HG03045 (cell line): ENCODE data around the gene IQSEC1.
A peak's percentile ranks its signal among the peaks of the same experiment; 100 is the strongest.

Experiments
- ATAC-seq: cut with Tn5 transposase; IDR thresholded peaks from one replicate; pipeline ENCODE4 v1.9.1; 2021; ENCODE audit warnings: mild to moderate bottlenecking, moderate library complexity; ENCODE audit not compliant: unreplicated experiment

IQSEC1 gene

DNA sequence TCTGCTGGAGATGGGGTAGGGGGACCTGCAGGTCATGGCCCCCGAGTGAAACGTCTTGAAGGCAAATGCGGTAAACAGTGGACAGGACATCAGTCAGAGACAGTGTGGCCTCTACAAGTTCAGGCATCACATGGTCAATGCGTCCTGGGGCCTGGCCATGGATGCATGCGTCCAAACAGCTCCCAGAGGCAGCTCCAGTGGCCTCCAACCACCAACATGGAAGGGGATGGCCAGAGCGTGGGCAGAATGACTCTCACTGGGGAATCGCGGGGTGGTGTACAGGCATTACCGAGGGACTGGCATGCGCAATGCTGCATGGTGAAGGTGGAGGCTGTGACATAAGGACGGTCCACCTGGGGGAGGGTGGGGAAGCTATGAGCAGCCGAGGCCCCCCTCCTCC is 35.6 kb upstream of the IQSEC1 start:
- ATAC-seq, result no peak

DNA sequence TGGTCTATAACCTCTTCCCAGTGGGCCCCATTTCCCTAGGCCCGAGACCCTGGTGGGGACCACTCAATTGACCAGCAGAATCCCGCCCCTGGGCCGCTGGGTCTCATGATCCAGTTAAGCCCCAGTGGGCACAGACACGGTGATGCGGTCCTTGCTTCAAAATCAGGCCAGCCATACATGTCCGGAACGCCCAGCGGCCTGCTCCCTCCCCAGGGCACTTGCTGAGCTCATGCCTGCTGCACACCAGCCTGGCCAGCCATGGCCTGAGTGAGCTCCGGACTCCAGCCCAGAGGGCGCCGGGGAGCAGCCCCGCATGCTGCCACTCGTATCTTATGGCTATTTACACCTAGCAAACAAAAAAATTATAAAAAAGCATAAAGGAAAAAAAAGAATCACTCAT is 34.4 kb upstream of the IQSEC1 start:
- ATAC-seq, result no peak

DNA sequence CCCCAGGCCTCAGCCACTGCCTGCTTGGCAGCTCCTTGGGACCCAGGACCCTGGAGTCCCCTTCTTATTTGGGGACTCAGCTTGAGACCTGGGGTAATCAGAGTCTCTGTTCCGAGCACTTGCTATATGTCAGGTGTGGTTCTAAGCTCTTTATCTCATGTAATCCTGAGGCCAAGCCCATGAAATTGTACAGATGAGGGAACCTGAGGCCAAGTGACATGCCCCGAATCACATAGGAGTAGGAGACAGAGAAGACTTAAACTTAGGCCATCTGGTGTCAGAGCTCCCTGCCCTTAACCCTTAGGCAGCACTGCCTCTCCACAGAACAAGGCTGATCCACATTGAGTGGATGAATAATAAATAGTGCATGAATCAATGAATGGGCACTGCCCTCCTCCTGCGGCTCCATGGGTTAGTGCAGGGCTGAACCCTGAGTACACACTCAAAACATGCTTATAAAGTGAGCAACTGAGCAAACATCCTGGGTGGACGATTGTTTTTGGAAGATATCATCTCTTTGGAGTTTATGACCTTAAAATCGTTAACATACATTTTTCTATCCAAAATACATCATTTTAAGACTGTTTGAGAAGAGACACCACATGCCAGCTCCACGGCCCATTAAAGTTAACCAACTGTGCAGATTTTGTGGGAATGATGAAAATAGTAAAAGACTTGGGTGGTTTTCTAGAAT is 33.2 kb upstream of the IQSEC1 start:
- no peak for ATAC-seq

DNA sequence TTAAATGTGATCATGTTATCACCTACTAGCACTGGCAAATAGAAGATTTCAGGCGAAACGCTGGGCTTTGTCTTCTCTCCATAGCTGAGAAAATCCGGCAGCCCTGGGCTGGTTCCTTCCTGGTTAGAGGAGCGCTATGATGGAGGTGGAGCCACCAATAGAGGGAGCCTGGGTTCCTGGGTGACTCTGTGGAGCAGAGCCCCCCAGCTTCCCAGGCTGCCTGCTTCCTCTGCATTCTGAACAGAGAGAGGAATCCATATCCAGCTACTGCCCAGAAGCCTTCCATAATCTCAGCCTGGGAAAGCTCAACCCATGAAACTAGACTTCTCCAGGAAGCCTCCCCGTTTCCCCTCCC is 32.6 kb upstream of the IQSEC1 start:
- ATAC-seq, result no peak

DNA sequence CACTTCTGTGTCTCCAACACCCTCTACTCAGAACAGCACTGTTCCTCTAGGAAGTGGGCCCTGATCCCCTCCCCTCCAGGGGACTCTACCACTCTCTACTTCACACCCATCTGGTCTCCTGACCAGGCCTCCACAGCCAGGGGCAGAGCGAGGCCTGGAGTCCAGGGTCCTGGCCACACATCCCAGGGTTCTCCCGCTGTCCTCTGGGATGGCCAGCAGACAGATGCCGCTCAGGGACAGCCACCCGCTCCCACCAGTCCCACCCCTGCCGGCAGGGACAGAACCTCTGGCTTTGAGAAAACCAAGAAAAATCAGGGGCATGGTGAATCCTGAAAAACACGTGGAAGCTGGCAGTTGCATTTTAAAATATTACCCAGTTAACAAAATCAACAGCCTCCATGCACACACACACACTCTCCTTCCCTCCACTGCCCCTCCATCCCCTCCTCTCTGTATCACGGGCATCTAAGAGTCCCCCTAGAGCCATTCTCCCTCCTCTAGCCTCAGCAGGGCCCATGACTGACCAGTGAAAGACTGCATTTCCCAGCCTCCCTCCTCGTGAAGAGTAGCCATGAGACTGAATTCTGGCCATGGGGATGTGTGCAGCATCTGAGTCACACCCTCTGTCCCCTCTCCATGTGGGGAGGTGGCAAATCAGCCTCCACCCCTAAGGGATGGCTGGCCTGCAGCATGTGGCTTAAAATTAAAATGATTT is 32.1 kb upstream of the IQSEC1 start:
- no peak for ATAC-seq

DNA sequence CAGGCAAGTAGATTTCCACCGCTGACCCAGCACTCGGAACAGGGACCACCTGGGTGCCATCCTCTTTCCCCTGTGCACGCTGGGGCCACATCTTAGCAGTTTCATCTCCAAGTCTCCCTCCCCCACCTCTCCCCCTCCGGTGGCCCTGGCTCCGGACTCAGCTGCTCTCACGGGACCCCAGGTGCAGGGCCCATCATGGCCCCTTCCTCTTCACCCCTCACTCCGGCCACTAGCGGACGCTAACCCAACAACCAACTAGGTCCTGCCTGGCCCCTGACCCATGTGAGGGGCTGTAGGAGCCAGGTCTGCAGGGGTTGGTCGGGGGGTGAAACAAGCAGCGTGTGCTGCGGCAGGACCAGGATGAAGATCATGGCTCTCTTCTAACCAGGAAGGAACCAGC is 31.3 kb upstream of the IQSEC1 start:
- ATAC-seq, result no peak

DNA sequence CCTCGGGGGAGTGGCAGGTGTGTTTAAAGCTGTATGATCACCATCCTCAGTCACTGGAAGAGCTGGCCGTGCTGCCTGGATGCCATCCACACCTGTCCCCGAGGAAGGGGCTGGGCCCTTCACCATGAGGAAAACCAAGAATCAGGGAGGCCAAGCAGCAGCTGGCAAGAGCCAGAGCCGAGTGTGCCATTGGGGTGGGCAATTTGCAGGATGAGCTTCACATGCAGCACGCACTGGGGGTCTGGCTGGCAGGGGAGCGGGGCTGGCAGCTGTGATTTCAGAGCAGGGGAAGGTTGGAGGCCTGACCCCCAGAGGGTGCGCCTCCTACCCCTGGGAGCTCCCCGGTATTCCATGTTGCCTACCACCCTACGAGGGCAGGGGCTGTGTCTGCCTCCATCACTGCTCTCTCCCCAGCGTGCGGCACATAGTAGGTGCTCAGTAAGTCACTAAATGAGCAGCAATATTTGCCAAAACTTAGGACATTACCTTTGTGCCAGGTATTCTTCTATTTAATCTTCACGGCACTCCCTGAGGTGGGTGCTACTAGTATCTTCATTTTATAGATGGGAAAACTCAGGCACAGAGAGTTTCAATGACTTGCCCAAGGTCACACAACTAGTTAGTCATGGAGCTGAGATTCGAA is 30.3 kb upstream of the IQSEC1 start:
- ATAC-seq, result no peak

DNA sequence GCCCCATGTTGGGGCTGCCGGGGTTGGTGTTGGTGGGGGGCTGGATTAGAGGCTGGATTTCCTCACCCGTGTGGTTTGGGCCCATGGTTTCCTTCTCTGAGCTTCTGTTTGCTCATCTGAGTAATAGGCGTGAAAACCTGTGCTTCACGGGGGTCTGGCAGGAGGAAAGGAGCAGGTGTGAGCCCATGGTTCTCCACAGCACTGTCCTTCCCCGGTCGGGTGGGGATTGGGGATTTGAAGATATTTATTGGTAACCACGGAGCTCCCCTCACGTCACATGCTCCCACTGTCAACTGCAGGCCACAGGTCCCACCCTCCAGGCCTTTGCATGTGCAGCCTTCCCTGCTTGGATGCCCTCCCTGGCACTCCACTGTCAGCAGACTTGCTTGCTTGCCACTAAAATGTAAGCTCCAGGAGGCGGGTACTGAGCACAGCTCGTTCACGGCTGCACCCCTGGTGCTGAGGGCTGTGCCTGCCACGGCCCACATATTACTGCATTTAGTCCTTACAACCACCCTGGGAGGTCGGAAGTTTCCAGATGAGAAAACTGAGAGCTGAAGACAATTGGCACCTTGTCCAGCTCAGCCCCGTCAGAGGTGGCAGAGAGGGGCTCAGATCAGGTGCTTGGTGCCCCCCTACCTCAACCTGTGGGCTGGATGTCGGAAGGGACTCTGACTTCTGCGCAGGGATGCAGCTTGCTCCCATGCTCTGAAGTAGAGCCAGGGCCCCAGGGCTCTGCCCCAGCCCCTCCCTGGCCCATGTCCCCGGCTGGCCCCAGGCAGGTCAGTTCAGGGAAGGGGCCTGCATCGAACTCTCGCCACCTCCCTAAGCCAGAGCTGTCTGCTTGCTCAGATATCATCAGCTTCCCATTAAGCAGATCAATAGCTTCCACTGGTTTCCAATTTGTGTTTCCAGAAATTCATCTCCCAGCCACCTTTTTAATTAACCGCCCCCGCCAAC is 29.4 kb upstream of the IQSEC1 start:
- ATAC-seq, result no peak

DNA sequence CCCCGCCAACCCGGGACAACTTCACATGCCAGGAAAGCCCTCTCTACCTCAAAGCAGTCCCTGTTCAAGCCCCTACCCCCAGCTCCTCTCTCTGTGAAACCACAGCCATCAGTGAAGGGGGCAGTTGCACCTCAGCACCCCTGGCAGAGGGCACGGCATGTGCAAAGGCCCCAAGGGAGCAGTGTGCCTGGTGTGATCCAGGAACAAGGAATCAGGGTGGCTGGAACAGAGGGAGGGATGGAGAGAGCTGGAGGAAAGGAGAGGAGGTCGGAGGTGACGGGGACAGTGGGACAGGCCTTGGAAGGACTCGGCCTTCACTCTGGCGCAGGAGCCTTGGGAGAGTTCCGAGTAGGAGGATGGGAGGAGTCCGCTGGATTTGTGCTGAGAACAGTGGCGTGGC is 26.5 kb upstream of the IQSEC1 start:
- ATAC-seq, result no peak

DNA sequence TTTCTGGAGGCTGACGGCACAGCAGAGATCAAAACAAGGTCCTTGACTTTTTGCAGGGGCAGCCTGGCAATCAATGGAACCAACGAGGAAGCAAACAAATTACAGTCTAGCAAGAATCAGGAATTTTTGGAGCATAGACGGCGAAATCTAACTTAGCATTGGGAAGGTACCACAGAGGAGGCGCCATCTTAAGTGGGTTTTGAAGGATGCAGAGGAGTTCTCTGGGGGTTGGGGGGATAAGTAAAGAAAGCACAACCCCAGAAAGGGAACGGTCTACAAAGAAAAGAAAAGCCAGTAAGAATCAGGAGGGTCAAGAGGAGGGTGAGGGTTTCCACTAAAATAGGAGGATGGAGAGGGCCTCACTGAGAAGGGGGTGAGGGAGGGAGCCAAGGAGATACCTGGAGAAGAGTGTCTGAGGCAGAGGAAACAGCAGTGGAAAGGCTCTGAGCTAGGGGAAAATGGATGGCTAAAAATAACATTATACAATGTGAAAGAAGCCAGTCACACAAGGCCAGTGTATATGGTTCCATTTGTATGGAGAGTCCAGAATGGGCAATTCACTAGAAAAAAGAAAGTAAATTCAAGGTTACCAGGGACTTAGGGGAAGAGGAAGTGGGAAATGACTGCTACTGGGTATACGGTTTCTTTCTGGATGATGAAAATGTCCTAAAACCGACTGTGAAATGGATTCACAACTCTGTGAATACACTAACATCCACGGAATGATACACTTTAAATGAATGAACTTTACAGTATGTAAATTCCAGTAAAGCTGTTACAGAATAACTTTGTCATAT is 25.2 kb upstream of the IQSEC1 start:
- ATAC-seq, result no peak

DNA sequence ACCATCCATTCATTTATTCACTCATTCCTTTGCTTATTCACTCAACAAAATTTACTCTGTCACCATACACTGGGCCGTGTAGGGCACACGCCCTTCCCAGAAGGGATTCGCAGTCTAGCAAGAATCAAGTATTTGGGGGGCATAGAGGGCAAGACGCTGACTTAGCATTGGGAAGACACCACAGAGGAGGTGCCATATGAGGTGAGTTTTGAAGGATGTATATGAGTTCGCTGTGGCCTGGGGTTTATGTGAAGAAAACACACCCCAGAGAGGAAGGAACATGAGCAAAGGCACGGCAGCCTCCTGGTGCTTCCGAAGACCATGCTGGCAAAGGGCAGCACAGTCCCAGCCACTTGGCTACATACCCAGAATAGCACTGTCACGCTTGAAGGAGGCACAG is 23.1 kb upstream of the IQSEC1 start:
- ATAC-seq, result no peak

DNA sequence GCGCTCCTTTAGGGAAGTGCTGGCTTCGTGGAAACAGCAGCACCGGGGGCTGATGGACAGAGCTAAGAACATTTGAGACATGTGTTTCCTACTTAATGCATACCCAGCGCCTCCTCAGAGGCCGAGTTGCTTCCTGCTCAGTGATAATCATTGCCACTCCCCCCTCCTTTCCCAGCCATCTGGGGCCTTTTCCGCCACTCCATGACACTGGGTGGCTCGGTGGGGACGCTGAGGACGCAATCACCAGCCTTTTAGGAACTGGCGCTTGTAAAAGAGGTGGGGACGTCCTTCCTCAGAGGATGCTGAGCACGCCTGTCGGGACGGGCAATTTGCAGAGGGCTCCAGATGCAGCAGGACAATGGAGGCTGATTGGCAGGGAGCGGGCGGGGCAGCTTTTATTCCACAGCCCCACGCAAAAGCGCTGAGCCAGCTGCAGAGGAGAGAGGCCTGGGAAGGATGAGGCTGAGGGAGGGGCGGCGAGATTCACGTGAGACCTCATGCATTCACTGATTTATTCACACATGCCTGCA is 22.2 kb upstream of the IQSEC1 start:
- ATAC-seq, result no peak

DNA sequence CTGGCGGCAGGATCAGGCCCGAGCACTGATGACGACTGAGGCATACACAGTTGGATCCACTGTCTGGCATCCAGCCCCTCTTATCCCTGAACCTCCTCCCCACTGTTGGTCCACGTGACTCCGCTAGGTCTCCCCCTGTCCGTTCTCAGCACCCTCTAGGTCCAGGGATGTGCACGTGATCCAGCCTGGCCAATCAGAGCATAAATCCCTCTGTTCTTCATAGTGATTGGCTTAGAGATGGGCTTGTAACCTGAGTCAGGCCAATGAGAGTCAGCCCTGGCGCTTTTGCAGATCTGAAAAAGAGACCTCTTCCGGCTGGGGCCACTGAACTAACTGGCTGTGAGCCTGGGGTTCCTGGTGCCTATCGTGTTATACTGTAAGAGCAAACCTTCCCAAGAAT is 20.5 kb upstream of the IQSEC1 start:
- ATAC-seq, result no peak

DNA sequence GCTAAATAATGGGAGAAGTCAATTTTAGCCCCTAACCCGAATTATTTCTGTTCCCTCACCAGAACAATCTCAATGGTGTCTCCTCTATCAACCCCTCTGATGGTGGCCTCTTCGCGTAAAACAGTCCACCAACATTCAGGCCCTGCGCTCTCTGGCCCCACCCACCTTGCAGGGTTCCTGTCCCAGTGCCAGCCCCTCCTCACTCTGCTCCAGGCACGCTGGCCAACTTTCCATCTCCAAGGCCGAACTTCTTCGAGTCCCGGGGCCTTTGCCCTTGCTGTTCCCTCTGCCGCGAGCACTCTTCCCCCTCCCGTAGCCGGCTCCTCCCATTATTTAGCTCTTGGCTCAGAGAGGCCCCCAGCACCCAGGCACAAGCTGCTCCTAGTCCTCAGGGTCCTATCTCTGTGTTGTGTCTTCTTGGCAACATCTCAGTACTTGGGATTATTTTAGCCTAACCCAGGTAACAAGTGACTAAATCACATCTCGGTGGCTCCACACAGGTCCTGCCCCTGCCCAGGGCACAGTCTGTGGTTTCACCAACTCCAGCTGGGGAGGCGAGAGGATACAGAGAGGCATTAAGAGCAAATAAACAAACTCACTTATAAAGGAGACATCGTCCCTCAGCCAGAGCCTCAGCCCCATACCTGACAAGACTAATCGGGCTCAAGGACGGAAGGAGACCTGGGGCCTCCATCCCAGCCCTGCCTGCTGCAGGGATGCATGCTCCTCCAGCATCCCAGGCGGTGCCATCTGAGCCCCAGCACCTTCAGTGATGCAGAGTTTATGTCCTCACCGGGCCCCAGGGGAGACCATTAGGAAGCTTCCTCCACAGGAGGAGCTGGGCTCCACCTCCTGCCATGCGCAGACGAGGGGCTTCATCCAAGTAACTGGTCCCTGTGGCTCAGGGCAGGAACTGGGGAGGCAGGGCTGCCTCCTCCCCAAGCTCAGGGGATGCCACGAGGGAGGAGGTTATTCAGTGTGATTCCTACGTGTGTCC is 19.7 kb upstream of the IQSEC1 start:
- ATAC-seq, result no peak

DNA sequence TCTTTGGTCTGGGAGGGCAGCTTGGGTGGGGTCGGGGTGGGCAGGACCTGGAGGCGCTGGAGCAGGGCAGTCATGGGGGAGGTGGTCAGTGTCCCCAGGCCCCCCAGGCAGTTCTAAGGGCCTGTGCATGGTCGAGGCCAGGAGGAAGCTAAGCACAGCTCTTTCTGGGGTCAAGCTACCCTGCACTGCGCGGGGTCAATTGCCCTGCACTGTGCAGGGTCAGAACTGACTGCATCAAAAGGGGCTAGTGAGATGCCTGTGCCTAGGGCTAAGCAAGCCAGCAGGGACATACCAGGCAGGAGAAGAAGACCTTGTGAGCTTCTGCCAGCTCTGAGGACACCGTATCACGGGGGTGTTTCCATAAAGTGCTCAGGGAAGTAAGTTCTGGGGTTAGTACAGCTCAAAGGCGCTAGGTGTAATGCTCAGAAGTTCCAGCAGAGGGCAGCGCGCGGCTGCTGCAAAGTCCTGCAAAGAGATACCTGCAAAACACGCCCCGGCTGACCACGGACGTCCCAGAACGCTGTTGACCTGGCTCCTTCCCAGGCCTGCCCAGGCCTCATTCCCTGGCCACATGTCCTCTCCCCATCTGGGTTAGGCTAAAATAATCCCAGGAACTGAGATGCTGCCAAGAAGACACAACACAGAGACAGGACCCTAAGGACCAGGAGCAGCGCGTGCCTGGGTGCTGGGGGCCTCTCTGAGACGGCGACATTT is 18.8 kb upstream of the IQSEC1 start:
- ATAC-seq, result peak; percentile 55

DNA sequence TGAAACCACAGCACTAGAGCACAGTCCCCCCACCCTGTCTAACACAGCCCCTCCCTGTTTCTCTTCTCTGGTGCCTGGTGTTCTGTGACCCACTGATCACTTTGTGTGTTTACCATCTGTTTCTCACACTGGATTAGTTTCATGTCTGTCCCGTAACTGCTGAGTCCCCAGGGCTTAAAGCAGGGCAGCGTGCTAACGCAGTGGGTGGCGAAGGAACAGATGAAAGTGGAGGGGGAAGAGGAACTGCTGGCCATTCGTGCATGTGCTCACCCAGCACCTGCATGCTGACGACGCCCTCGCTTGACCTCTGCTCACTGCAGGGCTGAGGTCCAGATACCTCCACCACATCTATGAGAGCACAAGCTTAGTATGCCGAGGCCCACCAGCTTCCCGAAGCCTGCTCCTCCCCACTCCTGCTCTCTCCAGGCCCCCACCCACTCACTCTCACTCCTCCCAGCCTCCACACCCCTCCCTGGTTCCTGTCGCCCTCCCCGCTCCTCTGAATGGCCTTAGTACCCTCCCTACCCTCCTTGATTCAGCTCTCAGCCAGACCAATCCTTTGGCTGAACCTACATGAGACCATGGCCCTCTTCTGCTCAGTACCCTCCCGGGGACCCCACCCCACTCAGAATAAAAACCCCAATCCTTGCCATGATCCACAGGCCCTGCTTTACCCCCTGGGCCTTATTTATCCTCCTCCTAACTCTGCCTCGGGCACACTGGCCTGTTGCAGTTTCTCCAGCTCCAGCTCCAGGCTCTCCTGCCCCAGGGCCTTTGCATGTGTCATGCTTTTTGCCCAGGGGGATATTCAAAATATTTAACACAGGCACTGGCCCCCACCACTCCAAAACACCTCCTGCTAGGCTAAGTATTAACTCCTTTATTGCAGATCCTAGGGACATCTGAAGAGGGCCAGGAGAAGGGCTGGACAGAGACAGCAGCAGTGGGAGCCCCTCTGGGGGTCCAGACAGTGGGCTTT is 15.1 kb upstream of the IQSEC1 start:
- ATAC-seq, result no peak

DNA sequence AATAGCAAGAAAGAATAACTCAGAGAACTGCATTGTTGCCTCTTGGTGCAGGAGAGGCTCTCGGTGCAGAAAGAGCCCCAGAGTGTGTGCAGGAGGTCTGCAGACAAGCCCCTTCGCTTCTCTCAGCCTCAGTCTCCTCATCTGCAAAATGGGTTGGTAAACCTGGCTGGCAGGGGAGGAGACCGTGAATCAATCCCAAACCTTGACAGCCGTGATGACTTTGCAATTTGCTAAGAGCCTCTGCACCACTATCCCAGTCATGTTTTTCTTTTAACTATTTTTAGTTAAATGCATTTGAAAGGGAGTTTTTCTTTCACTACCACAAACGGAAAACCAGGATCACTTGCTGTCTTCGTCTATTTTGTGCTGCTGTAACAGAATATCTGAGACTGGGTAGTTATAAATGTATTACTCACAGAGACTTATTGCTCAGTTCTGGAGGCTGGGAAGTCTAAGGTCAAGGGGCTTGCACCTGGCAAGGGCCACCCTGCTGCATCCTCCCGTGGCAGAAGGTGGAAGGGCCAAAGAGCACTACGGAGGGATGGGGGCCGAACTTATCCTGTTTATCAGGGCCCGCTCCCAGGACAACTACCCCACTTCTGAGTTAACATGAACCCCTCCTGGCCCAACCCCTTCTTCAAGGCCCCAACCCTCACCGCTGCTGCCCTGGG is 14.2 kb upstream of the IQSEC1 start:
- no peak for ATAC-seq
